ENCODE data around the gene KDM1A. TPM values are rescaled to one million over a fixed set of nuclear protein-coding genes. Genes with fewer than 3 reads are reported as not detected.
A peak's percentile ranks its signal among the peaks of the same experiment; 100 is the strongest.

The KDM1A gene
- polyA plus RNA-seq, 1 experiment, result 91.8 TPM

- H3K9me3 ChIP-seq (ENCODE audit: control insufficient read depth, insufficient read depth, low read length), result no peaks in the 10 kb centered on the region; the same call in 1 of the 2 replicates
Measured at GRCh38 chr1:23018661-23019093, 591 bp upstream of the KDM1A start.

GRCh38 chr1:23019863-23020625, 776 bp downstream of the KDM1A start:
- DNase-seq (ENCODE audit: low read depth, low spot score), result no peak
- TF ChIP-seq CTCF (IDR thresholded peaks at IDR 0.05; ENCODE audit: low read depth, low read length), result no peak
- Histone ChIP-seq H3K27ac (ENCODE audit: low read depth, low read length) (peak overlapping the region; percentile 55), H3K9me3 (ENCODE audit: control insufficient read depth, insufficient read depth, low read length) (no peaks in the 10 kb centered on the region; the same call in 1 of the 2 replicates), H3K27me3 (ENCODE audit: control insufficient read depth, insufficient read depth, low read length) (no peaks in the 10 kb centered on the region), H3K4me3 (ENCODE audit: low read depth, low read length) (peak overlapping the region; percentile 86)
- ChIA-PET POLR2A (interaction anchor here (0.5 to 1.5 kb wide), 5 partner anchors 18 to 187 kb away, joined by 3 to 8 read pairs (median 4); no protein-coding TSS in a partner anchor), CTCF (interaction anchor here (0.6 to 0.7 kb wide), 4 partner anchors 18 to 358 kb away, joined by 3 to 12 read pairs (median 3); no protein-coding TSS in a partner anchor)

More at GRCh38 chr1:23018661-23019093, 591 bp upstream of the KDM1A start:
- TF ChIP-seq CTCF (IDR thresholded peaks at IDR 0.05; ENCODE audit: low read depth, low read length), result no peak
- no peak for DNase-seq (ENCODE audit: low read depth, low spot score)
- ChIA-PET CTCF (interaction anchor here (2.3 kb wide), 1 partner anchor 166 kb away, joined by 6 read pairs; no protein-coding TSS in a partner anchor), POLR2A (interaction anchor here (0.5 to 1.5 kb wide), 3 partner anchors 19 to 326 kb away, joined by 3 to 5 read pairs (median 4); partner anchors contain the start of gene HNRNPR)
- Histone ChIP-seq H3K4me3 (ENCODE audit: low read depth, low read length) (peak overlapping the region; percentile 86), H3K27ac (ENCODE audit: low read depth, low read length) (peak overlapping the region; percentile 12), H3K27me3 (ENCODE audit: control insufficient read depth, insufficient read depth, low read length) (no peaks in the 10 kb centered on the region)

GRCh38 chr1:23020706-23021405, 1.6 kb downstream of the KDM1A start:
- ChIA-PET POLR2A (interaction anchor here (0.5 to 0.7 kb wide), 2 partner anchors 164 to 186 kb away, joined by 3 to 8 read pairs; no protein-coding TSS in a partner anchor), CTCF (interaction anchor here (0.6 to 0.7 kb wide), 3 partner anchors 17 to 164 kb away, joined by 3 to 12 read pairs (median 3); no protein-coding TSS in a partner anchor)
- no peaks in the 10 kb centered on the region; the same call in 1 of the 2 replicates for H3K9me3 ChIP-seq (ENCODE audit: control insufficient read depth, insufficient read depth, low read length)
- no peaks in the 10 kb centered on the region for H3K27me3 ChIP-seq (ENCODE audit: control insufficient read depth, insufficient read depth, low read length)
- TF ChIP-seq CTCF (IDR thresholded peaks at IDR 0.05; ENCODE audit: low read depth, low read length), result no peak
- no peak for DNase-seq (ENCODE audit: low read depth, low spot score)
- peak overlapping the region; percentile 86 for H3K4me3 ChIP-seq (ENCODE audit: low read depth, low read length)
- no peak overlapping the region for H3K27ac ChIP-seq (ENCODE audit: low read depth, low read length)

GRCh38 chr1:23021834-23022233, 2.6 kb downstream of the KDM1A start:
- Histone ChIP-seq H3K27me3 (ENCODE audit: control insufficient read depth, insufficient read depth, low read length) (no peaks in the 10 kb centered on the region), H3K4me3 (ENCODE audit: low read depth, low read length) (no peak overlapping the region), H3K27ac (ENCODE audit: low read depth, low read length) (no peak overlapping the region), H3K9me3 (ENCODE audit: control insufficient read depth, insufficient read depth, low read length) (no peaks in the 10 kb centered on the region; the same call in 1 of the 2 replicates)
- CTCF ChIA-PET, result no interaction called here
- no peak for TF ChIP-seq CTCF (IDR thresholded peaks at IDR 0.05; ENCODE audit: low read depth, low read length)
- POLR2A ChIA-PET, result no interaction called here
- DNase-seq (ENCODE audit: low read depth, low spot score), result no peak

Data from AG04450 (cell line).